Measurements from ENCODE around the gene ACAD8.

The ACAD8 gene

GRCh38 chr11:134292661-134293060 is 39.3 kb downstream of the ACAD8 start:
- no peak for DNase-seq

DNA sequence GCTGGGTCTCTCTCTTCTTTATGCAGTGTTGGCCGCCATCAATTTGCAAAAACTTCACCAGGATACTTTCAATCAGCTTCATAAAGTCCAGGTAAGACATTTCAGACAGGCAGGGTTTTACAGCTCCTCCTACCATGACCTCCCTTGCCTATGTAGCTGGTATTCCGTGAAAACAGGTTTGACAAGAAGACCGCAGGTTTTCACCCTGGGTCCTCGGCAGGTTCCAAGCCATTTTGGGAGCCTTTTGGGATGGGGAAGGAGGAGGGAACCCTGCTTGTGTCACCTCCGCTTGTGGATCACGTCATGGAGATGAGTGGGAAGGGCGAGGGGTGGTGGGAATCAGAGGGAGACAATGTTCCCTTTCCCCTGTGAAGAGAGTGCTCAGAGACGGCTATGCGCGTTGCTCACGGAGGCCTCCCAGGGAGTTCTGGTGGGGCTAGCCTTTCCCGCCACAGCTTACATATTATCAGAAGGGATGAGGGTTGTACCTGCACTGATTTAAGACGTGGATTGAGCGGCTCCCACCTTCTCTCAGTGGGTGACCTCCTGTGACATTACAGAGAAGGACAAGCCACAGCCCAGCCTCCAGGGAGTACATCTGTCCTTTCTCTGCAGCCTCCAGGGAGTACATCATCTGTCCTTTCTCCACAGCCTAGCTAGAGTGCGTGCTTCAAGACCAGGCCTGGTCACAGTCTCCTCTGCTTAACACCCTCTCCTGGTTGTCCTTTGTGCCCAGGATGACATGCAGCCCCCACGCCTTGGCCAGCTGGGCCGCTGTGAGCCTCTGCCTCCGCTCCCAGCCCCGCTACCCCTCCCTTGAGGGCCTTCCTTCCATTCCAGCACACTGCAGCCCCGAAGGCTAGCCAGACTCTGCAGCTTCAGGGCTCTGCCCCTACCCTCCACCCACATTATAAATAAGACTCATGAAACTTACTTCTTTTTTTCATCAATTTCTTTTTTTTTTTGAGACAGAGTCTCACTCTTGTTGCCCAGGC is 40.0 kb downstream of the ACAD8 start:
- DNase-seq = no peak

DNA sequence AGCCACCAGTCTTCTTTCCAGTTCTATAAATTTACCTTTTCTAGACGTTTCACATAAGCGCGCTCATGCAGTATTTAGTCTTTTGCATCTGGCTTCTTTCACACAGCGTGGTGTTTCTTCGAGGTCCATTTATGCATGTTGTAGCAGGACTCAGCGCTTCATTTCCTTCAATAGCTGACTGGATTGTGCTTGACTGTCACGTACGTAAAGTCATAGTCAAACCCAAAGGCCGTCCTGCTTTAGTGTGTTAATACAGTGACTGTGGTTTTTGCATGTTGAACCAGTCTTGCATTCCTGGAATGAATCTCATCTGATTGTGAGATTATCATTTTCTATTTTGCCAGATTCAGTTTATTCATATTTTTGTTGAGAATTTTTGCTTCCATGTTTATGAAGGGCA is 41.3 kb downstream of the ACAD8 start:
- no peak for DNase-seq

GRCh38 chr11:134312223-134312622 is 58.9 kb downstream of the ACAD8 start:
- no peak for DNase-seq

DNA sequence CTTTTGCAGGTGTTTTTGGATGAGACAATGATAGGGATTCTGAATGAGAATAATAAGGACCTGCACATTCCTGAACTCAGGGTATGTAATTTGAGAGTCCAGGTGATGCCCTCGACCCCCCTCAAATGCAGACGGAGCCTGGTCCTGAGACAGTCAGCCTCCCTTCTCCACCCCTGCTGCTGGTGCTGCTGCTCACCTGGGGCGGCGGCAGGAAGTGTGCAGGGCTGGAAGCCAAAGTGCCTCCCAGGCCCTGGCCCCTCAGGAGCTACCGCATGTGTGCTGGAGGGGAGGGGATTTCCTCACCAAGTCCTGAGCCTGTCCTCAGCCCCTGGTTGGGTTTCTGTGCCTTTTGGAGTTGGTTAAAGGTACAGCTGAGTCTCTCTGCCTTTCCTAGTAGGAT is 59.4 kb downstream of the ACAD8 start:
- no peak for DNase-seq

DNA sequence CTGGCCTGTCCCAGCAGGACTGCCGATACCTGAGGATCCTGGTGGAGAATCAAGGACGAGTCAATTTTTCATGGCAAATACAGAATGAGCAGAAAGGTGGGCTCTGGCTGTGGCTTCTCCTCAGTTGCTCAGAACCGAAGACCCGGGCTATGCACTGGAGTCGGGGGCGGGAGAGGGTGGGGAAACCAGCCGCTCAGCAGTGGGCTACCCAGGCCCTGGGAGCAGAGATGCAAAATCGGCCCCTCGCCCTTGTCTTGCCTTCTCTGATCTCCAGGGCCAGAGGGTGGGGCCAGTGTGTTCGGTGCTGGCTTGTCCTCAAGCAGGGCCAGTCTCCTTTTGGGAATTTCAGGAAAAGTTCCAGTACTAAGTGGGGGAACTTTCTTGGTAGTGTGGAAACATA is 60.0 kb downstream of the ACAD8 start:
- DNase-seq = no peak

DNA sequence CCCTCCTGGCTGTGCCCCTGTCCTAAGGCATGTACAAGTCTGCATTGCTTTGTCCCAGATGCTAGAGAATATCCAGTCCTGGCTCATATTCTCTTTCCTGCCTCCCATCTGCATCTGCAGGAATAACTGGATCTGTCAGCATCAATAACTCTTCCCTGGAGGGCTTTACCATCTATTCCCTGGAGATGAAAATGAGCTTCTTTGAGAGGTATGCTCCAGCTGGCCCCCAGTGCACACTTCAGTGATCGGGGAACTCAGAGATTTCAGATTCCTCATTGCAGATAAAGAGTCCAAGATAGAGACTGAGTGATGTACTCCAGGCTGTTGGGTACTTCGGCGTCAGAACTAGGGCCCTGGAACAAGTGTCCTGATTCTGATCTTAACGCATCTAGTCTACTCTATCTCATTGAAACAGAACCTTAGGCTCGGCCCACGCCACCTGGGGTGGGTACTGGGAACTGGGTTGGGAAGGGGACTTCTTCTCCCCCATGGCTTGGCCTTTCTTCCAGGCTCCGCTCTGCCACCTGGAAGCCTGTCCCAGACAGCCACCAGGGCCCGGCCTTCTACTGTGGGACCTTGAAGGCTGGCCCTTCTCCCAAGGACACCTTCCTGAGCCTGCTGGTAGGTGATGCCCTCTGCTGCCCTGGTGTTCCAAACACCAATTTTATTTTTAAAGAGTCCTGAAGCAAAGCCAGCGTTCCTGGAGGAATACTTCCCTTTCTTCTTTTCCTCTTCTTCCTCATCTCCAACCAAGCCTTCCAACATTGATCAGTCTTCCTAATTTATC is 60.6 kb downstream of the ACAD8 start:
- DNase-seq = no peak
